HG03575 (cell line): Measurements from ENCODE around the gene ECM2.

ENCODE experiments used
- ATAC-seq: cut with Tn5 transposase; IDR thresholded peaks from one replicate; pipeline ENCODE4 v1.9.1; 2021; ENCODE audit not compliant: unreplicated experiment, insufficient number of reproducible peaks, low FRiP score; ENCODE audit errors: extremely low read depth

ECM2 gene

DNA sequence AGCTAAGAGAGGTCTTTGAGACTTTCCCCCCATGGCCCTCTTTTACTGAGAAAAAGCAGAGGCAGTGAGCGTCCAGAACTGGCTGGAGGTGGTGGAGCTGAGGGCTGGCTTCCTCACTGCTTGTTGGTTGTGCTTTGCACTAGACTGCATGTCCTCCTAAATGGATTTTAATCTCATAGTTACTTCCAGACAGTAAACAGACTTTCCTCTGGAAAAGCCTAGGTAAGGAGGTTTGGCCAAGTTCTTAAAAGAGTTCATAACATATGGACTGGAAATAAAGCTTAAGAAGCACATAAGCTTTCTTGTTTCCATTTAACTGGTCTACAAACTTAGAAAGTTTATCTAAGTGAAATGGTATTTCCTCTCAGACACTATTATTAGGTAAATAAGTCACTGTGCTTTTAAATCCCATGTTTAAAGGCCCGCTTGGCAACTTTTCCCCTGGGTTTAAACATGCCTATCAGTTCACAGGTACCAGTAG, 55.5 kb downstream of the ECM2 start:
- no peak for ATAC-seq

GRCh38 chr9:92479346-92479745, 56.4 kb downstream of the ECM2 start:
- no peak for ATAC-seq

GRCh38 chr9:92478783-92479182, 57.0 kb downstream of the ECM2 start:
- no peak for ATAC-seq

GRCh38 chr9:92476962-92477361, 58.8 kb downstream of the ECM2 start:
- ATAC-seq = no peak

GRCh38 chr9:92474587-92474986, 61.2 kb downstream of the ECM2 start:
- ATAC-seq = no peak

DNA sequence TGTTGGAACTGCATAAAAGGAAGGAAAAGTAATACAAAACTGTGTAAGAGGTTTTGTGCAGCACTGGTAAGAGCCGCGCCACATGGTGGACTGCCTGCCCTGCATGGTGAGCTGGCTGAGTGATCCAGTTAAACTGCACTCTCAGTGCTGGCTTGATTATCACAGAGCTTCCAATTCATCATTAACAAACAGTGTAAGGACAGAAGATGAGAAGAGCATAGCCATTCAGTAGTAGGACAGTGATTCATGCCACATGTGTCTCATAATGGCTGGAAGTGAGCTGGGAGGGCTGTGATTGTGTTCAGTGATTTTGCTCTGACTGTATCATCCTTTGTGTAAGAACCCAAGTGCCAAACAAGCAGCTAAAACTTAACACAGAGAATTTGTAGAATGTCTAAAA, 67.6 kb downstream of the ECM2 start:
- ATAC-seq = no peak

DNA sequence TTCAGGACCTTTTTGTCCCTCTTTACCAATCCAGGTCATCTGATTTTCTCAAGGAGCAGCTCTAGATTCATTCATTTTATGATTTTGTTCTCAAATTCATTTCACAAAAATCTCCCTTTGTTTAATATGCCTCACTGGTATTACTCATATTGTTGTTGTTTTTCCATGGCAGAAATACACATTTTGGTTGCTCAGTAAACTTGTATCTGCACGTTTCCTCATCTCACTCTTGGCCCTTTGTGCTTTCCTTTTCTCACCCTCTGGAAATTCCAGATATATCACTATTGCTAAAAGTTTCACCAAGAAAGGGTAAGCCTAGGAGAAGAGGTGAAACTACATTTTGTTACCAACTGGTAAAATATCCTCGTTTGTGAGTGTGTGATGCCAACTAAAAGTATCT, 68.3 kb downstream of the ECM2 start:
- ATAC-seq = no peak

GRCh38 chr9:92467041-92467440, 68.7 kb downstream of the ECM2 start:
- no peak for ATAC-seq

DNA sequence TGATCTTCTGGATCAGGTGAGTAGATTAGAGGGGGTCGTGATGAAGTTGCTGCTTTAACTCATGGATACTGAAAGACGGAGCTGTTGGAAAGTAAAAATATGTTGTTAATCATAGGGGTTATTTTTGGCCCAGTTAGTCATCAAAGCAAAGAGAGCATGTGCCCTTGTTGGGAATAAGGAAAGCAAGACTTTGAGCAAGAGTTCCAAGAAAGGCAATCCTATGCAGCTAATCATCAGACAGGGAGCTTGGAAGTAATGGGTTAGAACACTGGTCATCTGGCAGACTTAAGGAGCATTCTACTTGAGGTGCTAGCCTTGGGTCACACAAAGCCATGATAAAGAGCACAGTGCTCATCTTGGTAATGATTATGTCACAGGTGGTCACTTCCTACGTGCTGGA, 71.8 kb downstream of the ECM2 start:
- ATAC-seq = no peak

DNA sequence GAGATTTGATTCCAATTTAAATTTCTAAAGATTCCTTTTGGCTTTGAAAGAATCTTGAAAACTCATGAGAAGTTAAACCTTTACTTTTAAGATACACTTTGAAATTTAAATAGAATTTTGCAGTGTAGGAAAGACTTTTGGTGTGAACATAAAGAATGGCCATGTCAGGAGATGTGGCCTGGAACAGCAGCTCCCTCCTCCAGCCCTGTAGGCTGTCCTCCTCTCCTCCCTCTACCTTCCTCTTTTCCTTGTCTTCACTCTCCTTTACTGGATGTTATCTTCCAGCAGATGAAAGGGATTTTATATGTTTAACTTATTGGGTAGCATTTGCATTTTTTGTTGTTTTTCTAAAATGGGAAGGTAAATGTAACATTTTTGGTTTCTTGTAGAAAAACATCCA, 72.4 kb downstream of the ECM2 start:
- no peak for ATAC-seq

- no peak for ATAC-seq
Measured at GRCh38 chr9:92457576-92457975, 78.2 kb downstream of the ECM2 start.

DNA sequence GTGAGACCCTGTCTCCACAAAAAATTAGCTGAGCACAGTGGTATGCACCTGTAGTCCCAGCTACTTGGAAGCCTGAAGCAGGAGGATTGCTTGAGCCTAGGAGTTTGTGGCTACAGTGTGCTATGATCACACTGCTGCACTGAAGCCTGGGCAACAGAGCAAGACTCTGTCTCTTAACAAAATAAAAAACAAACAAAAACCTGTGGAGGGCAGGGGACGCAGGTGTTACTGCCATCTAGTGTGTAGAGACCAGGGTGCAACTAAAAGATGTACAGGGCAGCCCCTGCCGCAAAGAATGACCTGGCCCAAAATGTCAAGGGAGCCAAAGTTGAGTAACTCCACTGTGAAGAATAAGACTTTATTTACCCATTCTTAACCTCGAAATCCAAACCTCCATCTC, 80.6 kb downstream of the ECM2 start:
- ATAC-seq = no peak

DNA sequence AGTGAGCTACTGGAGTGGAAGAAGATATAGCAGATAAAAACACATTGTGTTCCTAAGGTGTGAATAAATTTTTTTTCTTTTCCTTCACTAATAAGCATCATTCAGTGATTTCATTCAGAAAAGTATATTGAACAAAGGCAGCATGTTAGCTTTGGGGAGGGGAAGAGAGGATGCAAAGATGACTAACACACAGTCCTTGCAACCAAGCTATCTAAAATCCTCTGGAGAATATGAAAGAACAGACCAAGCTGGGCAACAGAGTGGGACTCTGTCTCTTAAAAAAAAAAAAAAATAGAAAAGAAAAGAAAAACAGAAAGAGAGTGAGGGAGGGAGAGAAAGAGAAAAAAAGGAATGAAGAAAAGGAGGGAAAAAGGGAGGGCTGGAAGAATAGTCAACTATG, 89.3 kb downstream of the ECM2 start:
- no peak for ATAC-seq
